ENCODE data around the gene TUBGCP6. TPM values are rescaled to one million over a fixed set of nuclear protein-coding genes. Genes with fewer than 3 reads are reported as not detected.

TUBGCP6 gene
- polyA plus RNA-seq, 3 donors: 3.7 to 72.8 (median 4.3) TPM

DNA sequence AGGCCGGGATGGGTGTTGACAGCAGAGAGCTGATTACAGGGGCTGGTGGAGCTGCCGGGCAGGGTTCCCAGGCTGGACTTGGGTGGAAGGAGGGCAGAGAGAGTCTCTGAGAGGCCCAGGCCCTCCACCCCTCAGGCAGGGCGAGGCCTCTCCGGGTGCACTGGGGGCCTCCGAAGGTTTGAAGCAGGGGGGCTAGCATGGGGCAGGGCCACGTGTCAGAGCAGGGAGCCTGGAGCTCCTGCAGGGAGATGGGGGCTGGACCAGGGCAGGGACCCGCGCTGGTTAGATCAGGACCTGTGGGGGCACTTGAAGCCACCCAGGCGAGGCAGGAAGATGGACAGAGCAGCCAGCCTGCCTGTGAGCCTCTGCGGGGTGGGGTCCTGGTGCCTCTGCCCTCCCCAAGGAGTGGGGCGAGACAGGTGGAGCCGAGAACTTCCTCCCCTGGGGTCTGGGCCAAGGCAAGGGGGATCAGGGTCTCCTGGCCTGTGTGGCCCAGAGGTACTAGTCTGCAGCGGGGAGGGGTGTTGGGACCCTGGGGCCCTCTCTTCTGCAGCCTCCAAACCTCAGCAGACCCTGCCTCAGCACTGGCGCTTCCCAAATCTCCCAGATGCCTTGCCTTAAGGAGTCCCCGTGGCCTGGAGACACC, 73.4 kb downstream of the TUBGCP6 start:
- Histone ChIP-seq H3K27me3 (ENCODE audit: control insufficient read depth in 2 of 2, insufficient read depth in 2 of 2, low read length in 2 of 2) (peaks cover 8 to 33% of the 10 kb centered on the region in 2 donors), H3K36me3 (replicated peaks in 1 of 2; ENCODE audit: control insufficient read depth in 1 of 2, insufficient read depth in 2 of 2, low read length in 2 of 2) (no peaks in the 10 kb centered on the region), H3K4me1 (ENCODE audit: control insufficient read depth in 1 of 2, insufficient read depth in 2 of 2, low read length in 2 of 2) (peaks cover 13 to 33% of the 10 kb centered on the region in 2 donors), H3K4me2 (replicated peaks; ENCODE audit: extremely low read depth, low read length, poor library complexity, severe bottlenecking) (peak overlapping the region; percentile 68), H4K20me1 (ENCODE audit: insufficient read depth, low read length) (no peaks in the 10 kb centered on the region), H3K4me3 (replicated peaks in 1 of 3; ENCODE audit: low read depth in 2 of 3, low read length in 3 of 3) (peak overlapping the region in 1 of 3 experiments; percentile 62), H3K27ac (ENCODE audit: low read depth in 1 of 2, low read length in 2 of 2) (no peak overlapping the region), H3K9ac (ENCODE audit: insufficient read depth, low read length, poor library complexity, severe bottlenecking) (no peak overlapping the region), H3K9me3 (replicated peaks in 1 of 2; ENCODE audit: control insufficient read depth in 1 of 2, insufficient read depth in 1 of 2, low read length in 2 of 2) (no peaks in the 10 kb centered on the region), H2AFZ (ENCODE audit: insufficient read depth, low read depth, low read length, poor library complexity, severe bottlenecking) (no peak overlapping the region), H3K79me2 (ENCODE audit: insufficient read depth, low read length) (no peaks in the 10 kb centered on the region)
- peak overlapping the region; percentile 78 to 87 for H3K4me3 Mint-ChIP-seq
- intact Hi-C loops (cut with micrococcal nuclease): loop anchor here in 1 of 2 donors (5.0 kb wide), 1 partner anchor 36 kb away; no protein-coding TSS in a partner anchor
- TF ChIP-seq, protein P1, sequence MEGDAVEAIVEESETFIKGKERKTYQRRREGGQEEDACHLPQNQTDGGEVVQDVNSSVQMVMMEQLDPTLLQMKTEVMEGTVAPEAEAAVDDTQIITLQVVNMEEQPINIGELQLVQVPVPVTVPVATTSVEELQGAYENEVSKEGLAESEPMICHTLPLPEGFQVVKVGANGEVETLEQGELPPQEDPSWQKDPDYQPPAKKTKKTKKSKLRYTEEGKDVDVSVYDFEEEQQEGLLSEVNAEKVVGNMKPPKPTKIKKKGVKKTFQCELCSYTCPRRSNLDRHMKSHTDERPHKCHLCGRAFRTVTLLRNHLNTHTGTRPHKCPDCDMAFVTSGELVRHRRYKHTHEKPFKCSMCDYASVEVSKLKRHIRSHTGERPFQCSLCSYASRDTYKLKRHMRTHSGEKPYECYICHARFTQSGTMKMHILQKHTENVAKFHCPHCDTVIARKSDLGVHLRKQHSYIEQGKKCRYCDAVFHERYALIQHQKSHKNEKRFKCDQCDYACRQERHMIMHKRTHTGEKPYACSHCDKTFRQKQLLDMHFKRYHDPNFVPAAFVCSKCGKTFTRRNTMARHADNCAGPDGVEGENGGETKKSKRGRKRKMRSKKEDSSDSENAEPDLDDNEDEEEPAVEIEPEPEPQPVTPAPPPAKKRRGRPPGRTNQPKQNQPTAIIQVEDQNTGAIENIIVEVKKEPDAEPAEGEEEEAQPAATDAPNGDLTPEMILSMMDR (IDR thresholded peaks at IDR 0.05): no peak
- peaks cover under 1 to 18% (median 4%) of the 10 kb centered on the region in 7 donors for H3K9me3 Mint-ChIP-seq
- H3K4me1 Mint-ChIP-seq: peaks cover 28% of the 10 kb centered on the region
- H3K36me3 Mint-ChIP-seq: peaks cover 4 to 6% of the 10 kb centered on the region in 2 donors
- 96% methylated on average over 11 of the region's 15 CpGs for WGBS (ENCODE audit: insufficient coverage)
- H3K27me3 Mint-ChIP-seq (ENCODE audit: low read depth in 3 of 3): peaks cover 36 to 73% (median 38%) of the 10 kb centered on the region in 3 donors
- DNase-seq: no peak
- peak overlapping the region in 1 of 7 donors; percentile 3 for H3K27ac Mint-ChIP-seq

DNA sequence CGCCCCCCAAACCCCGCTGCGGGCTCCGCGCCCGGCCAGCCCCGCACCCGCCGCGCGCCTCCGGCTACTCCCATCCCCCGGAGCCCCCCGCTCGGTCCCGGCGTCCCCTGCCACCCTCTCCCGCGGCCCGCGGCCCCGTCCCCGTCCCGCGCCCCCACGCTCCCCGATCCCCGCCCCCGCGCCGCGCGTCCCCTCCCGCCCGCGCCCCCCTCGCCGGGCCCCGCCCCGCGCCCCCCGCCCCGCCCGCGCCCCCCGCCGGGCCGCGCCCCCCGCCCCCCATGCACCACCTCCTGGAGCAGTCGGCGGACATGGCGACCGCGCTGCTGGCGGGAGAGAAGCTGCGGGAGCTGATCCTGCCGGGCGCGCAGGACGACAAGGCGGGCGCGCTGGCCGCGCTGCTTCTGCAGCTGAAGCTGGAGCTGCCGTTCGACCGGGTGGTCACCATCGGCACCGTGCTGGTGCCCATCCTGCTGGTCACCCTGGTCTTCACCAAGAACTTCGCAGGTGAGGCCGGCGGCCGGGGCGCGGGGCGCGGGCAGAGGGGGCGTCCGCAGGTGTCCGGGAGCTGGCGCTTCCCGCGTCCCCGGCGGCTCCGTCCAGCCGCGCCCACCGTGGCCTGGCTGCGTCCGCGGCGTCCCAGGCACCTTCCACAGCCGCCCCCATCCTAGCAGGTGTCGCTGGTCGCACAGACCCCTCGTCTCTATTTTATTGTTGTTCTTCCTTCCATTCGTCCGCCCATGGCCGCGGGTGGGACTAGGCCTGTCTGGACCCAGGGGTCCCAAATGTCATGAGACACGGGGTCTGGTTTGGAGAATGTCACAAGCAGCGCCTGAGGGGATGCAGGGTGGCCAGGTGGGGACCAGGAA, 74.1 kb downstream of the TUBGCP6 start, which contains the start of gene PANX2:
PANX2 (plus strand) TSS at position 279 of the 866 bp plus-strand sequence; CDS start at position 279, 0 bp downstream.
- peaks cover 38 to 68% (median 38%) of the 10 kb centered on the region in 3 donors for H3K27me3 Mint-ChIP-seq (ENCODE audit: low read depth in 3 of 3)
- peak within 1 kb of the TSS; percentile 7 to 62 (median 14) for H3K4me3 ChIP-seq (replicated peaks in 1 of 3; ENCODE audit: low read depth in 2 of 3, low read length in 3 of 3)
- DNase-seq: no peak
- H3K9me3 ChIP-seq (replicated peaks in 1 of 2; ENCODE audit: control insufficient read depth in 1 of 2, insufficient read depth in 1 of 2, low read length in 2 of 2): no peaks in the 10 kb centered on the region
- peak within 1 kb of the TSS; percentile 68 for H3K4me2 ChIP-seq (replicated peaks; ENCODE audit: extremely low read depth, low read length, poor library complexity, severe bottlenecking)
- H4K20me1 ChIP-seq (ENCODE audit: insufficient read depth, low read length): no peaks in the 10 kb centered on the region
- no peaks in the 10 kb centered on the region for H3K36me3 ChIP-seq (replicated peaks in 1 of 2; ENCODE audit: control insufficient read depth in 1 of 2, insufficient read depth in 2 of 2, low read length in 2 of 2)
- peak within 1 kb of the TSS in 2 of 7 donors; percentile 3 to 40 for H3K27ac Mint-ChIP-seq
- TF ChIP-seq, protein P1 (IDR thresholded peaks at IDR 0.05): no peak
- H3K4me1 Mint-ChIP-seq: peaks cover 28% of the 10 kb centered on the region
- WGBS (ENCODE audit: insufficient coverage): 15% methylated on average over 67 of the region's 105 CpGs
- H3K4me3 Mint-ChIP-seq: peak within 1 kb of the TSS; percentile 78 to 87
- intact Hi-C loops (cut with micrococcal nuclease): loop anchor here in 1 of 2 donors (5.0 kb wide), 1 partner anchor 37 kb away; no protein-coding TSS in a partner anchor
- peaks cover 13 to 33% of the 10 kb centered on the region in 2 donors for H3K4me1 ChIP-seq (ENCODE audit: control insufficient read depth in 1 of 2, insufficient read depth in 2 of 2, low read length in 2 of 2)
- peaks cover 4 to 6% of the 10 kb centered on the region in 2 donors for H3K36me3 Mint-ChIP-seq
- H2AFZ ChIP-seq (ENCODE audit: insufficient read depth, low read depth, low read length, poor library complexity, severe bottlenecking): no peak within 1 kb of the TSS
- peak within 1 kb of the TSS; percentile 27 for H3K9ac ChIP-seq (ENCODE audit: insufficient read depth, low read length, poor library complexity, severe bottlenecking)
- peaks cover 2 to 18% (median 4%) of the 10 kb centered on the region in 7 donors for H3K9me3 Mint-ChIP-seq
- no peak within 1 kb of the TSS for H3K27ac ChIP-seq (ENCODE audit: low read depth in 1 of 2, low read length in 2 of 2)
- H3K27me3 ChIP-seq (ENCODE audit: control insufficient read depth in 2 of 2, insufficient read depth in 2 of 2, low read length in 2 of 2): peaks cover 8 to 33% of the 10 kb centered on the region in 2 donors
- H3K79me2 ChIP-seq (ENCODE audit: insufficient read depth, low read length): no peaks in the 10 kb centered on the region

Data from CD14-positive monocyte (primary cell).